Fibroblast of skin of left biceps (primary cell): ENCODE results near the gene C10orf67.
"Not testable (repeated sequence)": the region's sequence is repeated elsewhere in the genome, so short reads cannot be mapped to it uniquely, and the experiment has no call there.

ENCODE experiments used
- DNase-seq, 2 experiments: peaks; one replicate each; pipeline ENCODE4 v3.0.0-alpha.2; 2013; ENCODE audit warnings: low read depth in 2 of 2

Gene C10orf67

DNA sequence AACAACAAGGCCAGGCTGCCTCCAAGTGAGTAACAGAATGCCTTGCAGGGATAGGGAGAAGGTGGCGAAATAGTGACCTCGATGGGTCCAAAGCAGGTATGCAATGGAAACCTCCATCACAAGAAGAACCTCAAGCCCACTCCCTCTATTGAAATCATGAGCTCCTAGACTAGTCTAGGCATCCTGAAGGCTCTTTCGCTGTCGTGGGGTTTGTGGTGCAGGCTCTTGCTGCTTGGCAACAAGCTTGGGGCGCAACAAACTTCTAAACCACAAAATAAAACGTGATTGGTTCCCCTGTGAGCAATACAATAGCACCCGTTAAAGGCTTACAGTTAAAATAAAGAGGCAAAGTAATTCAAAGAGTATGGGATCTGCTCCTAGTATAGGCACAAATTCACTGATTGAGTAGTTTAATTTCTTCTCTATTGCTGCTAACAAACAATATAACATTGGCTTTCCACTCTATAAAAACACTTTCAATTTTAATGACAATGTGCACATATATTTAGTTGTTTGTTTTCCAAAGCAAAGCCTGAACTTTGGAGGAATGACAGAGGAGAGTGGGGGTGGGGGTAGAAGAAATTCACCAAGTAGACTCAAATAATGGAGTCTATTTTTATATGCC is 64.1 kb downstream of the C10orf67 start:
- no peak for DNase-seq

DNA sequence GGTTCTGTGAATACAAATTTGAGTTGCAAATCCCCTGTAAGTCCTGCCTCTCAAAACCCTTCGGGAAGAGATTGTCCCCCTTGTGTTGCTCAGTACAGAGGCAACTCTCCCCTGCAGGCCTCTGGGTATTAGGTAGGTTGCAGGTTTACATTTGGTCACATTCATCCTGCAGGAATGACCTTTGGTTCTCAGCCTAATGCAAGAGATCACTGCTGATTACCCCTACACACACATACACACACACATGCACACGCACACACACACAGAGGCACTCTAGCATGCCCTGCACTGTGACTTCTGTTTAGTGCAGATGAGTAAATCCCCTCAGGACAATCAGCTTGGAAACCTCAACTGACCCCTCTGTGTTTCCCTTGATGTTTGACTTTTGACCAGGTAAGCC is 69.2 kb downstream of the C10orf67 start:
- DNase-seq = no peak

DNA sequence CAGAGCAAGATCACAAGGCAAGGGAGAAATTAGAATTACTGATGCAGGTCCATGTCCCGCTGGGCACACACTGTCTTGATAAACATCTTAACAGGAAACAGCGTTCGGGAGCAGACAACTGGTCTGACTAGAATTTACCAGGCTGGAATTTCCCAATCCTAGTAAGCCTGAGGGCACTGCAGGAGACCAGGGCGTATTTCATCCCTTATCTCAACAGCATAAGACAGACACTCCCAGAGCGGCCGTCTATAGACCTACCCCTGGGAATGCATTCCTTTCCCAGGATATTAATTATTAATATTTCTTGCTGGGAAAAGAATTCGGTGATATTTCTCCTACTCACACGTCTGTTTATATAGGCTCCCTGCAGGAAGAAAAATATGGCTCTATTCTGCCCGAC is 70.4 kb downstream of the C10orf67 start:
- not testable (repeated sequence) for DNase-seq

DNA sequence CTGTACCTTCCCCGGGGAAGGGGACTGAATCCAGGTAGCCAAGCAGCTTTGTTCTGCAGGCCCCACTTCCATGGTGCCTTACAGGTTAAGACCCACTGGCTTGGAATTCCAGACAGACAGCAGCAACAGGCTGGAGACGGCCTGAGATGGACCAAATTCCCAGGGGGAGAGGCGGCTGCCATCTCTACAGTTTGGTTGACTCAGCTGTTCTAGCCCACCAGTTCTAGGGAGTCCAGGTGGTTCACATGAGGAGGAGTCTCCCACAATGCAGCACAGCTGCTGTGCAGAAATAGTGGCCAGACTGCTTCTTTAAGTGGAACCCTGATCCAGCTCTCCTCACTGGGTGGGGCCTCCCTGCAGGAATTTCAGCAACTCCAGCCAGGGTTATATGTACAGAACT is 74.1 kb downstream of the C10orf67 start:
- DNase-seq = no peak

DNA sequence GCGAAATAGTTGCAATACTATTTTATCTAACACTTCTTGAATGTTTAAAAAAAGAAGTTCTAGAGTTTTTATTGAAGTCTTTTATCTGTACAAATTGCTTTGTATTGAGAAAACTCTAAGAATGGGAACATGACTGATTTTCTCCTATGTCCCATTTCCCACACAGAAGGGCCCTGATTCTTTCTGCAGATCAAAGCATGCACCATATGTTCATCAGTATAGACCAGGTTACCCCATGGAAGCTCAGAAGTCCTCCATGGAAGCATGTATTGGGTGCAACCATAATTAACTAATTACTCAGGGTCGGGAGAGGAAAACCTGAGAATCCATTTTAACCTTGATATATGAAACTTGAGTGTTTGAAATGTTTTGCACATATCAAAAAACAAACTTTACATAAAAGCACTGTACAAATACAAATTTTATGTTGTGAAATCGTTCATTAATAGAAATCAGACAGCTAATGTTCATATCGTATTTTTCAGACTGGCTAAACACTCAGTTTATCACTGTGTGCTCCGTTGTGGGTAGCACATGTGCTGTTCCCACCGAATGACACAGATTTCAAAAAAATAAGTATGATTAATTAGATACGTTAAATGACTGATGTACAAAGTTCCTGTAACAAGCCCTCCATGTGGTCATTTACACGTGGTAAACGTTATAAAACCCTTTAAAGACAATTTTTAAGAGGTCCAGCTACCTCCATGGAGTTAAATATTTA is 81.0 kb downstream of the C10orf67 start:
- no peak for DNase-seq

DNA sequence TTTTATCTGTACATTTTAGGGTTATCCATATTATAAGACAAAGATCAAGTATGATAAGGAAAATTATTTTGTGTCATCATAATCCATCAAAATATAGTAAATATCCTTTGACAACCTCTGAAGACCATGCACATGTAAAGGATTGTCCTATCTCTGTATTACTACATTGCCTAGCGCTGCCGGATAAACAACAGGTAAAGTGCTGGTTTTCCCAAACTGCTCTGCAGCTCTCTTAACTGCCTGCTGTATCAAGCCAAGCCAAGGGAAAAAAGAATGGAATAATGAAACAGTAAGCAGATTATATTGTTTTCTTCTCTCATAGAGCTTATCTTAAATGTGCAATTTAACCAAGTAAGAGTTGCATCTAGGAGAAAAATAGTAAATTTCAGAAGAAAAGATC is 81.7 kb downstream of the C10orf67 start:
- DNase-seq = no peak

DNA sequence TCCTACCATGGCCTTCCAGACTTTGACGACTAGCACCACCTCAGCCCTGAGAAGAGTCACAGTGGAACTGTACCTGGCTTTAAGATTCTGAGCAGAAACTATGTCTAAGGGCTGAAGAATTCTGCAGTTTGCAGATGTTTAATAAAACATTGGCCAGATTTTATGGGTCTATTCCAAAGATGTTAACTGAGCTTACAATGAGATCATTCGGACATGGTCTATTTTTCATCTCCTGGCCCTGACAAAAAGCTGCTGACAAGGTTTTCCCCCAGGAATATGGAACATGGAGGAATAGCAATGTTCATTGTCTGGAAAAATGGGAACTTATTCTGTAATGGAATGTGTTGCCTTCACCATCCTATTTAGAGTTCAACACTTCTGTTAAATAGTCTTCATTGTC is 86.1 kb downstream of the C10orf67 start:
- no peak for DNase-seq

DNA sequence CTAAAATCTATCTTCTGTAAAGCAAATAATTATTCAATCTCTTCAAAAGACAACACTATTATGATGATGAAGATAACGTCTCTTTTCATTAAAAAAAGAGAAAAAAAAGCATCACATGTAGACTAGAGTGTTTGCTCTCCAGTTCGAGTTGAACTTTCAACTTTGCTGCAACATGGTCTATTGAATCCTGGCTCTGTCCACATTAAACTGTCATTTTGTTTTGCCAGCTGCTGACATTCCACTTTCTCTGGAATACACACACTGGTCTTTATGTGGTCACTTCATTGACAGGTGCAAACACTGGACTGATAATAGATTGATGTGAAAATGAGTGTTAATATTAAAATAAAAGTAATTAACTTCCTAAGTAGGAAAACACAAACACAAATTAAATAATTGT is 90.8 kb downstream of the C10orf67 start:
- no peak for DNase-seq

DNA sequence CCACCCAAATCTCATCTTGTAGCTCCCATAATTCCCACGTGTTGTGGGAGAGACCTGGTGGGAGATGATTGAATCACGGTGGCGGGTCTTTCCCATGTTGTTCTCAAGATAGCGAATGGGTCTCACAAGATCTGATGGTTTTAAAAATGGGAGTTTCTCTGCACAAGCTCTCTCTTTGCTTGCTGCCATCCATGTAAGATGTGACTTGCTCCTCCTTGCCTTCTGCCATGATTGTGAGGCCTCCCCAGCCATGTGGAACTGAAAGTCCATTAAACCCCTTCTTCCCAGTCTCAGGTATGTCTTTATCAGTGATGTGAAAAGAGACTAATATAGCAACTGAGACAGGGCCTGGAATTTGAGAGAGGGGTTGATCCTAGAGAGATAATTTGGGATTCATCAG is 91.7 kb downstream of the C10orf67 start:
- DNase-seq = not testable (repeated sequence)

DNA sequence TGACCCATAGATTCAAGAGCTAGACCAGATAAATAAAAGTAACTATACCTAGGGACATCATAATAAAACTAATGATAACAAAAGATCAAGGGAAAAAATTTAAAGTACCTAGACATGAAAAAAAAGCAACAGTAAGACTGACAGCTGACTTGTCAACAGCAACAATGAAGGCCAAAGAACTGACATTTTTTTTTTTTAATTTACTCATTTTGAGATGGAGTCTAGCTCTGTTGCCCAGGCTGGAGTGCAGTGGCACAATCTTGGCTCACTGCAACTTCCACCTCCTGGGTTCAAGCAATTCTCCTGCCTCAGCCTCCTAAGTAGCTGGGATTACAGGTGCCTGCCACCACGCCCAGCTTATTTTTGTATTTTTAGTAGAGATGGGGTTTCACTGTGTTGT is 102.8 kb downstream of the C10orf67 start:
- DNase-seq = not testable (repeated sequence)

DNA sequence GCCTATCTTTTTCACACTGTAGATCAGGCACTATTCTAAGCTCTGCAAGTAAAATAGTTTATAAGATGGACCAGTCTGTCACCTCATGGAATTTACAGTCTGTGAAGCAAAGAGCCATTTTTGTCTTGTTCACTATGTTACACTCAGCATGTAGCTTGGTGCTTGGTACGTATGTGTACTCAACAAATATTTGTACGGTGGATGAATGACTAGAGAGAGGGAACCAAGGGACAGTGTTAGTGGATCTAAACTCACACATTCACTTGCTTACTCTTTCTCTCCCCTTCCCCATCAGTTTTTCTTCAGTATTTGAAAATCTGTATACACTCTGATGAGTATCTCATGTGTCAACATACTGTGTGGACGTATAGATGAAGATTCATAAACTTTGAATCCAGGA is 106.6 kb downstream of the C10orf67 start:
- DNase-seq = no peak

DNA sequence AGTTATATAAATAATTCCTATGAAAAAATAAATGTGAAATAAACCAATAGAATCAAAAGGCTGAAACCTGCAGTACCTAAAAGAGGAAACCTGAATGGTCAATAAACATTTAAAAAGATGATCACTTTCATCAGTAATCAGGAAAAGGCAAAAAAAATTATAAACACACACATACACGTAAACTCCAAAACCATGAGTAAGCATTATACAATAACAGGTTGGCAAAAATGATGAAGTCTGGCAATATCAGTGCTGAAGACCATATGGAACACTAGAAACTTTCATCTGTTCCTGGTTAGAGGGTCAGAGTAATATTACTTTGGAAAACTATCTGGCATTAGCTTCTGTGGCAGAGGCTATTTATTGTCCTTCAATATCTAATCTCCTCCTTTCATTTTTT is 114.0 kb downstream of the C10orf67 start:
- DNase-seq = no peak

DNA sequence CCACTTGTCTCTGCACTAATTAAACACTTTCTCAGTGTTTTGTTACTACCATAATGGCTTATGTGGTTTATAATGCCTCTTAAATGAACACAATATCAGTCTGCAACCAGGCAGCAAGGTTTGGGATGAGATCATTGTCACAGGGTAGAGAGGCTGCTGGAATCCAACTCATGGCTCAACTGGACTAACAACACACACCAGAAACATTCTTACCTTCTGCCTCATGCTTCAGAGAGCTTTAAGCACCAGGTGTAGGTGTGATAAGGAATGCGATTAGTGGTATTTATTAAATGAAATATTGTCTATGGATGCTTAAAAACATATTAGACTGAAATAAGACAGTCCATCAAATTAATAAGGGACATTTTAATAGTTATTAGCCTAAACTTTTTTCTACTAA is 127.1 kb downstream of the C10orf67 start:
- DNase-seq = no peak

DNA sequence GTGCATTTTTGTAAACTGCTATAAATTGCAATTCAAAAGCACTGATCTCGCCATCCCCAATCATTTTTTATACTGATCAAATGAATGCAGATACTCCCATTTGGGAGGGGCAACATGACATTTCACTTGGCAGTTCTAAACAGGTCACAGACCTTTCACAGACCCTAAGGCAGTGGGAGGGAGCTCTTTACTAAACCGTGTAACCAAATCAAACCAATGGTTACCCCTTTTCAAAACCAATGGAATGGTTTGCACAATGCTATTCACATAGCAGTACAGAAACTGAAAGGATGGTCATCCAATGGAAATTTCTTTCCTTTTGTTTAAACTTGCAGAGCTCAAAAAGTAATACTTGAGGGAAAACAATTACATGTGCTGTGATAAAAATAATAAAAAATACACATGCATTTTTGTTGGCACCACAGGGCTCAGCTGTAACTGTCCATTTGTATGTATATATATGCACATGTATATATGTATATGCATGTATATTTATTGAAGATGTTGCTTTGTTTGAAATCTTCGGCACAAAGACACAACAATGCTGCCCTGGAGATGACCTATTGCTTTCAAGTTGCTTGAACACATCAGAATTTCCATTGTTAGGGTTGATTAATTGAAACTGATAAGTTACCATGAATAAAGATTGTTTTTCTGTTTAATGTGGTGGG is 138.5 kb downstream of the C10orf67 start:
- DNase-seq = no peak

DNA sequence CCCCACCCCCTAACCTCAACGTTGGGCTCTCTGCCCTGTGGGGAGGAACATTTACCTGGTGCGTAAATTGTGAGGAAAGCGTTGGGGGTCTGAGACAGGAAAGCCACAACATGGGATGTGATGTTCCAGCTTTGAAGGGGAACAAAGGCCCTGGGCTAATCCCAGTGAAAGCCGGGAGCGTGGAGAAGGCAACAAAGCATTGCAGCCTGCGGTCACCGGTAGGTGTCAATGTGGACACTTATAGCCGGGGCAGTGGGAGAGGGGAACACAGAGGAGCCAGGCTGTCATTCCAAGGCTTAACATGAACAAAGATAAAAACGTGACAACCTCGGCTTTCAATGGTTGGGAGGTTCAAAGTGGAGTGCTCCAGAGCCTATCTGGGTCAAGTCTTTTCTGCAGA is 139.8 kb downstream of the C10orf67 start:
- DNase-seq = no peak

DNA sequence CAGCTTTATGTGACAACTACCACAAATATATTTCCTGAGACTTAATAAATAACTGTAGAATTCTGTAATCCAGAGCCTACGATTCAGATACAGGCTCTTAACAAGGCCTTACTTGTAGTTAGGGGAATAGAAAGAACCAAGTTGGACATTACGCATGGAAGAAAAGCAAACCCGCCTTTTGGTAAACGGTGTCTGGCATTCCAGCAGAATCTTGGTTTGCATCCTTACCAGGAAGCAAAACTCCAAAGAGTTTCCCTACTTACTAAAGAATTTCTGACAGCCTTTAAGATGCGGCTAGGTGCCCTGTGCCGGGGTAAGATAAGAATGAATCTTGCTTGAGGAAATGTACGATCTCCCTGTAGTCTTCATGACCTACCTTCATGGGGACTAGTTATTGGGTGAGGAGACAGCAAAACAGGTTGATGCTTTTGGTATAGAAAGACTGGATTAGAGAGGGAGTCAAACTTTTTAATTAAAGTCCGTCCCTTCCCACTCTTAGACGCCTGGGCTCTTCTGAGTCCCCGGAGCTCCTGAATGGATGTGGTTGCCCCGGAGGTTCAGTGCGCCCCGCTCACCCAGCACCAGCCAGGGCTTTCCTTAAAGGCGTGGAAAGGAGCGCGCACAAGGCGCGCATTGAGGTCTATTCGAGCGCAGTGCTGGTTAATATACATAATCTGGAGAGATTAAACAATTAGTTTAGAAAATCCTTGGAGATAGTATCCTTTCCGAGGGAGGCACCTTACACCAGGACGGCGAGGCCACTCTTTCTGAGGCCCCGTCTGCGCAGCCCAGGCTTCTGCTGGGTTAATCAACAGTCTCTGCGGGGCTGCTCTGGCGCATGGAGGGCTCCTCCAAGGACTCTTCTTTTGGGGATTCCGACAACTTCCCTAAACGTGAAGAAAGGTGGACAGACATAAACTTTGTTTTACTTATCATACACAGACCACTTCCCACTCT is 140.9 kb downstream of the C10orf67 start:
- no peak for DNase-seq

DNA sequence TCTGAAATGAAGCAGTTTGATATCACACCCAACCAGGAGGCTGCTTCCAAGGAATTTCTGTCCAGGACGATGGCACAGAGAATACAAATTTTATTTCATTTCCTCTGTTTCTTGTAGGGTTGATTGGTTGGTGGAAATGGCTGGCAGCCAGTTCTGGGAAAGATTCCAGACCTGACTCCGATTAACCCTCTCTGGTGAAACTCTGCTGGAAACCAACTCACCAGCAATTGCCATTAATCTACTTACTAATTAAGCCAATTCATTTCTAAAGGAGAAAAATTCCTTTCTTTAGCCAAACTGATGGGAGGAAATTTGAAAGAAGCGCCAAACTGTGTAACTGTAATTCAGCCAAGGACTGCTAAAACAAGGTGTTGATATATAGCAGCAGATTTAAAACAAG is 141.8 kb downstream of the C10orf67 start:
- no peak for DNase-seq

DNA sequence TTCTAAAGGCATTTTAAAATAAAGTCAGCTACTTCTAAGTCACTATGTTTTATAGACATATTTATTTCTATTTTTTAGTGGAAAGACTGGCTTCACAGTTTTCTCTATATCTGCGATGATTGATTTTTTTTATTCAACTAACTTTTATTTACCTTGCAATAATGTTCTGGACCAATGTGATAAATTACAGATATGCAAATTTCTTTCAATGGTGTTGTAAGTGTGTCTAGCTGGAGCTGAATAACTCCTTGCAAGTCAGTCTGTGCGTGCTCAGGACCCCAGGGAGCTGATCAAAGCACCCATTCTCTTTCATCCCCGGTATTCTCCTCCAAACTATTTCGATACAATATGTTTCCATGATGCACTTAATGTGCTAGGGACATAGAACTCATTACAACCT is 142.8 kb downstream of the C10orf67 start:
- no peak for DNase-seq

DNA sequence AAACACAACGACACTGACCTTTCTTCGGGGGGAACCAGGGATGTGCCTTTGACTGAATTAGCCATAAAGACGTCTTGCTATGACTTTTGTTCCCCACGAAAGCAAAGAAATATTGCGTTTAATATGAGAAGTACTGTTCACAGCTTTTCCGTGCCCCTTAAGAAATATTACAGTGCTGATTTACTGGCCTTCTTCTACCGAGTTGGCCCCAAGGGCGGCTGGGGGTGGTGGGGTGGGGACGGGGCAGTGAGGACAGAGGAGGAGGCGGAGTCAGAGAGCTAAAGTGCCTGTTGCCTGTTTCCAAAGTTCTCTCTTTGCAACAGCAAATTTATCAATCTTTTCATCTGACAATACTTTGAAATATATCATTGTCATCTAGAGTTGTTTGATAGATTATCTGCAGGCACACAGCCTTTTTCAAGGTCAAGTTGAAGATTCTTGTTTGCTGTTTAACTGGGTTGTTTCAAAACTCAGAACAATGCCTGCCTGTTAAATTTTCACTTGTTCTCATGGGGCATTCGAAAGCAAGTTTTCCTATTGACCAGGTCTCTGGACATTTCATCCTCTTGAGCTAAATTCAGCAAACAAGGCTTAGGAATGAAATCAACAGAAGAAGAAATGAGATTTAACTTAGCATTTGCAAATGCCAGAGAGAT is 143.5 kb downstream of the C10orf67 start:
- no peak for DNase-seq

DNA sequence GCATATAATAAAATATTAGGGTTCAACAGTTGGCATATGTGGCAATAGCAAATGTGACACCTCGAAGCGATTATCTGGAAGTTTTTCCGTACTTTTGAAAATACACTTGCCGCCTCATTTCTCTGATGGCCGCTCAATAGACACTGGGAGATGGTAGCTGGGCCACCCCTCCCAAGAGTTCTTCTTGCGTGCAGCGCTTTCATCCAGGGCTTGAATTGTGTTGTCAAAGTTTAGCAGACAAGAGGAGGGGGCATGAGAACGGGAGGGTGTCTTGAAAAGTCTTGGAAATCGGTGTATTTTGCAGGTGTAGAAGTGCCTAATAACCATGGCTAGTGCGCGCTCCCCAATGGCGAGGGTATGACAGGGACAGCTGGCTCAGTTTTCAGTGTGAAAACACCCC is 144.0 kb downstream of the C10orf67 start:
- no peak for DNase-seq

DNA sequence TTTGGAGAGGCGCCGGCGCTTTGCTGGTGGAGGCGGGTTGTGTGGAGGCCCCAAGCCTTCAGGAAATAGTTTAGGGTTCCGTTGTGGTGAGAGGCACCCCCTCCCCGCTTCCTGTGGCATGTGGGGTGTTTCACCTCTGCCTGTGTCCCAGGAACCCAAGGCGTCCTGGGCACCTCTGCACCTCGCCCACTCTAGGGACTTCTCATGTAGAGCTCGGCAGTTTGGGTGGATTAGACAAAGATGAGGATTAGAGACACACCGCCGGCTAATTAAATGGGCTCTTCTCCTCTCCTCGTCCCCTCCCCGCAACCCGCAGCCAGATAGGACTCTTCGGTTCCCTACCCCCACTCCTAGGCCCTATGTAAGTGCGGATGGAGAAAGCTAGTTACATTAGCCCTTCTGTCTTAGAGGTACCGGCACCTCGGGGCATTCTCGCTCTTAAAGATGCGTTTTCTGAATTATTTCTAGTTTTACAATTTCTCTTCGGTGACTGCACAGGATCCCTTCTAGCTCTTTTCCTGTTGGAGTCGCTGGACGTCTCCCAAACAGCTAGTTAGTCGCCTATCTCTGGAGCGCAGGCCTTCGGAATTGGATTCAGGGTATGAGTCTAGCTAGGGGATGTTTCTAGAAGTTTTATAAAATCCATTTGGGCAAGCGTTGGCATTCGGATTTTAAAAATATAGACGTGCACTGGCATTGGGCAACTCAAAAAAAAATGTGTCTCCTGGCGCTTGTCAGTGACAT is 144.7 kb downstream of the C10orf67 start:
- no peak for DNase-seq
